ENCODE data around the gene B4GALNT3. TPM values are rescaled to one million over a fixed set of nuclear protein-coding genes. Genes with fewer than 3 reads are reported as not detected.

B4GALNT3 gene

GRCh38 chr12:612886-613285, 153.1 kb downstream of the B4GALNT3 start:
- H2BK15ac ChIP-seq (ENCODE audit: low read depth, poor library complexity, severe bottlenecking), result no peak overlapping the region
- H4K91ac ChIP-seq (ENCODE audit: low read length), result no peak overlapping the region
- H3K4me3 ChIP-seq (ENCODE audit: insufficient read depth in 1 of 2, low read depth in 1 of 2, low read length in 2 of 2), result no peak overlapping the region
- no peak overlapping the region for H2AK5ac ChIP-seq (ENCODE audit: low read length, severe bottlenecking)
- no peak overlapping the region for H2BK5ac ChIP-seq (ENCODE audit: low read depth, low read length, poor library complexity, severe bottlenecking)
- peaks cover 0 to 3% of the 10 kb centered on the region in 2 experiments for H3K36me3 ChIP-seq (ENCODE audit: control insufficient read depth in 1 of 2, insufficient read depth in 2 of 2, low read depth in 1 of 2, low read length in 2 of 2)
- H2BK120ac ChIP-seq (ENCODE audit: low read depth, low read length), result no peak overlapping the region
- peaks cover 7% of the 10 kb centered on the region for H3K4me1 ChIP-seq (ENCODE audit: control insufficient read depth, insufficient read depth, low read depth, low read length)
- no peak overlapping the region for H3K27ac ChIP-seq (ENCODE audit: low read length, poor library complexity, severe bottlenecking)
- no peak overlapping the region for H3K4me2 ChIP-seq (ENCODE audit: low read length, poor library complexity, severe bottlenecking)
- no peak overlapping the region for H2BK12ac ChIP-seq (ENCODE audit: low read length in 2 of 2)
- no peaks in the 10 kb centered on the region for H3K79me1 ChIP-seq (replicated peaks; ENCODE audit: low read length, poor library complexity, severe bottlenecking)
- no peak overlapping the region for H3K14ac ChIP-seq (ENCODE audit: low read length in 2 of 2)
- no peak overlapping the region for H2AFZ ChIP-seq (ENCODE audit: low read depth, low read length)
- H4K8ac ChIP-seq (ENCODE audit: low read length), result no peak overlapping the region
- no peak overlapping the region for H3K23ac ChIP-seq (ENCODE audit: low read length in 2 of 2)
- H3K4ac ChIP-seq (ENCODE audit: low read depth in 1 of 2, low read length in 2 of 2), result no peak overlapping the region
- DNase-seq, result no peak
- WGBS, result 99% methylated on average over 4 of the region's 4 CpGs
- no peaks in the 10 kb centered on the region for H3K27me3 ChIP-seq (ENCODE audit: control insufficient read depth in 1 of 2, insufficient read depth in 1 of 2, low read length in 2 of 2)
- no peaks in the 10 kb centered on the region for H3K9me3 ChIP-seq (ENCODE audit: control insufficient read depth, low read length)
- H3K18ac ChIP-seq (ENCODE audit: low read depth in 1 of 2, low read length in 2 of 2), result no peak overlapping the region
- H3K9ac ChIP-seq (ENCODE audit: low read length), result no peak overlapping the region

Small RNA genes lying within 50 kb of the gene (small RNA-seq; reads per million reads assigned to genes)
- gene RNU7-103P (ENCODE audit: low read depth), result not detected

Data from mesenchymal stem cell (in vitro differentiated cells and primary cell).